ENCODE data around the gene CDC14A.

Gene CDC14A

GRCh38 chr1:100499194-100499811 is 147.0 kb downstream of the CDC14A start:
- no peak for DNase-seq

- DNase-seq, result no peak
These were observed 149.9 kb downstream of the CDC14A start for GRCh38 chr1:100502052-100502792.

GRCh38 chr1:100506217-100506616 is 153.9 kb downstream of the CDC14A start:
- DNase-seq, result no peak

GRCh38 chr1:100510451-100510850 is 158.1 kb downstream of the CDC14A start:
- no peak for DNase-seq

GRCh38 chr1:100511058-100511457 is 158.8 kb downstream of the CDC14A start:
- DNase-seq, result no peak

GRCh38 chr1:100511773-100512172 is 159.5 kb downstream of the CDC14A start:
- DNase-seq, result no peak

GRCh38 chr1:100512803-100513352 is 160.6 kb downstream of the CDC14A start:
- no peak for DNase-seq

GRCh38 chr1:100516857-100517256 is 164.6 kb downstream of the CDC14A start:
- DNase-seq, result no peak

- no peak for DNase-seq
These were observed 165.2 kb downstream of the CDC14A start for GRCh38 chr1:100517515-100517914.

- DNase-seq, result no peak
These were observed 165.7 kb downstream of the CDC14A start for GRCh38 chr1:100518023-100518422.

GRCh38 chr1:100523038-100523652 is 170.8 kb downstream of the CDC14A start:
- no peak for DNase-seq

- no peak for DNase-seq
These were observed 172.0 kb downstream of the CDC14A start for GRCh38 chr1:100524355-100524754.

- no peak for DNase-seq
These were observed 174.6 kb downstream of the CDC14A start for GRCh38 chr1:100526894-100527293.

- DNase-seq, result no peak
These were observed 176.6 kb downstream of the CDC14A start for GRCh38 chr1:100528871-100529270.

GRCh38 chr1:100530141-100530540 is 177.8 kb downstream of the CDC14A start:
- DNase-seq, result no peak

GRCh38 chr1:100530880-100531487 is 178.7 kb downstream of the CDC14A start:
- DNase-seq, result no peak

GRCh38 chr1:100532645-100533044 is 180.3 kb downstream of the CDC14A start:
- no peak for DNase-seq

- DNase-seq, result no peak
These were observed 183.0 kb downstream of the CDC14A start for GRCh38 chr1:100535264-100535663.

- no peak for DNase-seq
These were observed 183.7 kb downstream of the CDC14A start for GRCh38 chr1:100536031-100536430.

- no peak for DNase-seq
These were observed 186.9 kb downstream of the CDC14A start for GRCh38 chr1:100538913-100539835.

- DNase-seq, result no peak
These were observed 187.7 kb downstream of the CDC14A start for GRCh38 chr1:100539836-100540536.

- no peak for DNase-seq
These were observed 190.0 kb downstream of the CDC14A start for GRCh38 chr1:100542285-100542684.
